ENCODE measurements around the gene MCEE. TPM values are rescaled to one million over a fixed set of nuclear protein-coding genes. Genes with fewer than 3 reads are reported as not detected.

MCEE gene
- total RNA-seq, 4 donors from 2014 or later, result 15.7 to 24.2 (median 18.3) TPM

GRCh38 chr2:71068218-71069035 is 61.6 kb downstream of the MCEE start, which contains the start of gene NAGK:
Gene NAGK (plus strand): TSS chr2:71068648. CDS start chr2:71068684, 36 bp downstream.
- H3K27me3 ChIP-seq, result no peaks in the 10 kb centered on the region
- DNase-seq, result peak; percentile 95 to 96
- no peaks in the 10 kb centered on the region for H3K9me3 ChIP-seq
- H3K36me3 ChIP-seq, result peaks cover 0 to 7% of the 10 kb centered on the region in 2 donors
- H3K4me1 ChIP-seq, result peaks cover 21 to 24% of the 10 kb centered on the region in 2 donors
- H3K4me3 ChIP-seq (replicated peaks in 1 of 3), result peak within 1 kb of the TSS; percentile 45 to 62 (median 46)
- TF ChIP-seq CTCF (IDR thresholded peaks at IDR 0.05) (no peak), POLR2A (IDR thresholded peaks at IDR 0.05) (peak; percentile 100)
- intact Hi-C loops (cut with DNase I), result no loop called here
- WGBS, 2 donors, result 0% methylated on average over 16 to 64 of the region's 66 CpGs
- H3K27ac ChIP-seq, result peak within 1 kb of the TSS; percentile 89 to 95 (median 92)

- WGBS, 2 donors, result 5 to 13% methylated on average over 16 to 26 of the region's 26 CpGs
- Histone ChIP-seq H3K27me3 (no peaks in the 10 kb centered on the region), H3K27ac (peak overlapping the region; percentile 89 to 95 (median 92)), H3K9me3 (no peaks in the 10 kb centered on the region), H3K4me1 (peaks cover 21 to 24% of the 10 kb centered on the region in 2 donors), H3K4me3 (replicated peaks in 1 of 3) (peak overlapping the region; percentile 45 to 62 (median 46)), H3K36me3 (no peaks in the 10 kb centered on the region)
- intact Hi-C loops (cut with DNase I), result no loop called here
- DNase-seq, result no peak
- TF ChIP-seq POLR2A (IDR thresholded peaks at IDR 0.05), result no peak
- TF ChIP-seq CTCF (IDR thresholded peaks at IDR 0.05), result no peak
Observed at GRCh38 chr2:71067567-71068217, 62.3 kb downstream of the MCEE start.

- no peak for DNase-seq
- no peak overlapping the region for H3K4me3 ChIP-seq (replicated peaks in 1 of 3)
- 93 to 96% methylated on average over 3 of the region's 3 CpGs for WGBS, 2 donors
- TF ChIP-seq POLR2A (IDR thresholded peaks at IDR 0.05) (no peak), CTCF (IDR thresholded peaks at IDR 0.05) (no peak)
- H3K27me3 ChIP-seq, result no peaks in the 10 kb centered on the region
- peaks cover 21 to 24% of the 10 kb centered on the region in 2 donors for H3K4me1 ChIP-seq
- H3K27ac ChIP-seq, result no peak overlapping the region
- H3K9me3 ChIP-seq, result no peaks in the 10 kb centered on the region
- intact Hi-C loops (cut with DNase I), result no loop called here
- H3K36me3 ChIP-seq, result no peaks in the 10 kb centered on the region
Observed at GRCh38 chr2:71066856-71067255, 63.2 kb downstream of the MCEE start.

GRCh38 chr2:71064754-71065621 is 65.0 kb downstream of the MCEE start:
- H3K27ac ChIP-seq, result no peak overlapping the region
- H3K27me3 ChIP-seq, result no peaks in the 10 kb centered on the region
- intact Hi-C loops (cut with DNase I), result no loop called here
- DNase-seq, result no peak
- no peaks in the 10 kb centered on the region for H3K36me3 ChIP-seq
- 73 to 79% methylated on average over 7 of the region's 7 CpGs for WGBS, 2 donors
- H3K9me3 ChIP-seq, result no peaks in the 10 kb centered on the region
- H3K4me3 ChIP-seq (replicated peaks in 1 of 3), result no peak overlapping the region
- TF ChIP-seq POLR2A (IDR thresholded peaks at IDR 0.05) (no peak), CTCF (IDR thresholded peaks at IDR 0.05) (no peak)
- H3K4me1 ChIP-seq, result peaks cover 11 to 17% of the 10 kb centered on the region in 2 donors

All from thyroid gland (tissue), 4 donors.